ENCODE results near the gene PCK2. TPM values are rescaled to one million over a fixed set of nuclear protein-coding genes. Genes with fewer than 3 reads are reported as not detected.
A peak's percentile ranks its signal among the peaks of the same experiment; 100 is the strongest.

The PCK2 gene
- polyA plus RNA-seq, 1 donor from 2014 or later, result 1.2 TPM

DNA sequence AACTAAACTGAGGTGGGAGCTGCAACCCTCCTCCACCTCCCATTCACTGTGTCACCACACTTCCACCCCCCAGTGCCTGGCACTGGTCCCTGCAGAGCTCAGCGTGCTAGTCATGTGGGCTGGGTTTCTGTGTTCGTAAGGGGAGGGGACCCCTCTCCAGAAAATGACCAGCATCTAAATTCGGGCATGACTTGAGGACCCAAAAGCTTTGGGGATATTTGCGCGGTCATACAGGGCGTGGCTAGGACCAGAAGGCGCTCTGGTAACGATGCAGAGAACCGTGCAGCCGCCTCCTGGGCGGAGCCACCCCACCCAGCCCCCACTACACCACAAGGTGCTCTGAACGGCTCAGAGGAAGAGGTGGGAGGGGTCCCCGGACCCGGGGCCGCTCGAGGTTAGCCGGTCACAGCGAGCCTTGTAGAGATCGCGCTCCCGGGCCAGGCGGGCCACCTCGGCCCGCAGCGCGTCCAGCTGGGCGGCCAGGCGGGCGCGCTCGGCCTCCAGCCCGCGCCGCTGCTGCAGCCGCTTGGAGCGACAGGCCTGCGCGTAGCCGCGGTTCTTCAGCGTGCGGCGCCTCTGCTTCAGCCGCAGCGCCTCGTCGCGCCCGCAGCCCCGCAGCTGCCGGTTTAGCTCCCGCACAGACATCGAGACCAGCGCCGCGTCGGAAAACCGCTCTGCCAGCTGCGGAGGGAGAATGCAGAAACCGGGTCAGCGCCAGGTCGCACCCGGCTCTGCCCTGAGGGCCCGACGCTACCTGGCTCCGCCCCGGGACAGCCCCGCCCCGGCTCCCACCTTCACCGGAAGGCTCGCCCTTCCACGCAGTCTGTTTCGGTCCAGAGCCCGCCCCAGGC lies 13.0 kb upstream of the PCK2 start:
- Histone ChIP-seq H3K27ac (ENCODE audit: low read length) (peak overlapping the region; percentile 79), H3K9ac (ENCODE audit: low read length) (peak overlapping the region; percentile 71), H2AFZ (ENCODE audit: low read depth, low read length) (peak overlapping the region; percentile 54)

DNA sequence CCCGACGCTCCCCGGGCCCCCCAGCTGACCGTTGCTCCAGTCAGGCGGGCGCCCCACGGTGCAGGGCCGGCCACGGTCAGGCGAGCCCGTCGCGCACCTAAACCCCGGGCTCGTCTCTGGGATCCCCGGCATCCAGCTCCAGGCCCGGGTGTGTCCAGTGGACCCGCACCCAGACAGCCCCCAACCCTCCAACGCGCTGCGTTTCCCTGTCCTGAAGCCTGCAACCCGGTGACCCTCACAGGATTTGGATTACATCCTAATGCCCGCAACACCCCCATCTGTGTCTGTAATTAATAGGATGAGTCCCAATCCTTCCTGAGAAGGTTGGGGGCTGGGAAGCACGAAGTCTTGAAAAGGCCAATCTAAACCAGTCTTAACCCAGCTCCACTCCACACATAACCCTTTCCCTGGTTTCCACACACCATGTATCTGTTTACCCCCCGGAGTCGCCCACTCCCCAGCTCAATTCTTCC lies 12.3 kb upstream of the PCK2 start:
- Histone ChIP-seq H3K4me2 (ENCODE audit: low read length) (no peak overlapping the region), H2AFZ (ENCODE audit: low read depth, low read length) (peak overlapping the region; percentile 45), H3K27me3 (ENCODE audit: insufficient read depth, low read depth, low read length) (no peaks in the 10 kb centered on the region), H3K9me3 (ENCODE audit: low read length) (no peaks in the 10 kb centered on the region), H3K9me2 (ENCODE audit: insufficient read depth, low read length) (no peaks in the 10 kb centered on the region), H3K9ac (ENCODE audit: low read length) (peak overlapping the region; percentile 71), H3K79me2 (replicated peaks; ENCODE audit: insufficient read depth, low read length) (no peaks in the 10 kb centered on the region), H4K20me1 (ENCODE audit: insufficient read depth) (no peaks in the 10 kb centered on the region), H3K27ac (ENCODE audit: low read length) (peak overlapping the region; percentile 79), H3F3A (ENCODE audit: insufficient read depth, low read length, poor library complexity, severe bottlenecking) (peaks cover 3% of the 10 kb centered on the region), H3K36me3 (ENCODE audit: insufficient read depth, low read length) (no peaks in the 10 kb centered on the region), H3K4me3 (ENCODE audit: low read length) (peak overlapping the region; percentile 68)
- TF ChIP-seq SMC3 (conservative IDR thresholded peaks at IDR 0.05; ENCODE audit: poor library complexity), result no peak
- no peak for TF ChIP-seq TAF1 (IDR thresholded peaks at IDR 0.05; ENCODE audit: low read depth)
- no peak for TF ChIP-seq EP300 (conservative IDR thresholded peaks at IDR 0.05; ENCODE audit: poor library complexity, severe bottlenecking)
- TF ChIP-seq, protein P1, sequence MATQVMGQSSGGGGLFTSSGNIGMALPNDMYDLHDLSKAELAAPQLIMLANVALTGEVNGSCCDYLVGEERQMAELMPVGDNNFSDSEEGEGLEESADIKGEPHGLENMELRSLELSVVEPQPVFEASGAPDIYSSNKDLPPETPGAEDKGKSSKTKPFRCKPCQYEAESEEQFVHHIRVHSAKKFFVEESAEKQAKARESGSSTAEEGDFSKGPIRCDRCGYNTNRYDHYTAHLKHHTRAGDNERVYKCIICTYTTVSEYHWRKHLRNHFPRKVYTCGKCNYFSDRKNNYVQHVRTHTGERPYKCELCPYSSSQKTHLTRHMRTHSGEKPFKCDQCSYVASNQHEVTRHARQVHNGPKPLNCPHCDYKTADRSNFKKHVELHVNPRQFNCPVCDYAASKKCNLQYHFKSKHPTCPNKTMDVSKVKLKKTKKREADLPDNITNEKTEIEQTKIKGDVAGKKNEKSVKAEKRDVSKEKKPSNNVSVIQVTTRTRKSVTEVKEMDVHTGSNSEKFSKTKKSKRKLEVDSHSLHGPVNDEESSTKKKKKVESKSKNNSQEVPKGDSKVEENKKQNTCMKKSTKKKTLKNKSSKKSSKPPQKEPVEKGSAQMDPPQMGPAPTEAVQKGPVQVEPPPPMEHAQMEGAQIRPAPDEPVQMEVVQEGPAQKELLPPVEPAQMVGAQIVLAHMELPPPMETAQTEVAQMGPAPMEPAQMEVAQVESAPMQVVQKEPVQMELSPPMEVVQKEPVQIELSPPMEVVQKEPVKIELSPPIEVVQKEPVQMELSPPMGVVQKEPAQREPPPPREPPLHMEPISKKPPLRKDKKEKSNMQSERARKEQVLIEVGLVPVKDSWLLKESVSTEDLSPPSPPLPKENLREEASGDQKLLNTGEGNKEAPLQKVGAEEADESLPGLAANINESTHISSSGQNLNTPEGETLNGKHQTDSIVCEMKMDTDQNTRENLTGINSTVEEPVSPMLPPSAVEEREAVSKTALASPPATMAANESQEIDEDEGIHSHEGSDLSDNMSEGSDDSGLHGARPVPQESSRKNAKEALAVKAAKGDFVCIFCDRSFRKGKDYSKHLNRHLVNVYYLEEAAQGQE (IDR thresholded peaks at IDR 0.05; ENCODE audit: borderline replicate concordance), result no peak
- TF ChIP-seq EZH2 (IDR thresholded peaks at IDR 0.05; ENCODE audit: borderline replicate concordance, insufficient read depth, low read length, poor library complexity, severe bottlenecking), result no peak
- TF ChIP-seq, protein P2, sequence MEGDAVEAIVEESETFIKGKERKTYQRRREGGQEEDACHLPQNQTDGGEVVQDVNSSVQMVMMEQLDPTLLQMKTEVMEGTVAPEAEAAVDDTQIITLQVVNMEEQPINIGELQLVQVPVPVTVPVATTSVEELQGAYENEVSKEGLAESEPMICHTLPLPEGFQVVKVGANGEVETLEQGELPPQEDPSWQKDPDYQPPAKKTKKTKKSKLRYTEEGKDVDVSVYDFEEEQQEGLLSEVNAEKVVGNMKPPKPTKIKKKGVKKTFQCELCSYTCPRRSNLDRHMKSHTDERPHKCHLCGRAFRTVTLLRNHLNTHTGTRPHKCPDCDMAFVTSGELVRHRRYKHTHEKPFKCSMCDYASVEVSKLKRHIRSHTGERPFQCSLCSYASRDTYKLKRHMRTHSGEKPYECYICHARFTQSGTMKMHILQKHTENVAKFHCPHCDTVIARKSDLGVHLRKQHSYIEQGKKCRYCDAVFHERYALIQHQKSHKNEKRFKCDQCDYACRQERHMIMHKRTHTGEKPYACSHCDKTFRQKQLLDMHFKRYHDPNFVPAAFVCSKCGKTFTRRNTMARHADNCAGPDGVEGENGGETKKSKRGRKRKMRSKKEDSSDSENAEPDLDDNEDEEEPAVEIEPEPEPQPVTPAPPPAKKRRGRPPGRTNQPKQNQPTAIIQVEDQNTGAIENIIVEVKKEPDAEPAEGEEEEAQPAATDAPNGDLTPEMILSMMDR (IDR thresholded peaks at IDR 0.05; ENCODE audit: poor library complexity, severe bottlenecking), result no peak
- no peak for TF ChIP-seq MXI1 (conservative IDR thresholded peaks at IDR 0.05; ENCODE audit: poor library complexity, severe bottlenecking)
- no peak for TF ChIP-seq RAD21 (conservative IDR thresholded peaks at IDR 0.05)
- no peak for TF ChIP-seq POLR2AphosphoS5 (IDR thresholded peaks at IDR 0.05)

More for the DNA sequence above, 13.0 kb upstream of the PCK2 start:
- H3K79me2 ChIP-seq (replicated peaks; ENCODE audit: insufficient read depth, low read length), result no peaks in the 10 kb centered on the region
- no peaks in the 10 kb centered on the region for H3K36me3 ChIP-seq (ENCODE audit: insufficient read depth, low read length)
- TF ChIP-seq MXI1 (conservative IDR thresholded peaks at IDR 0.05; ENCODE audit: poor library complexity, severe bottlenecking), result peak; percentile 57
- peak; percentile 38 for TF ChIP-seq POLR2AphosphoS5 (IDR thresholded peaks at IDR 0.05)
- TF ChIP-seq TAF1 (IDR thresholded peaks at IDR 0.05; ENCODE audit: low read depth), result no peak
- no peak for TF ChIP-seq EZH2 (IDR thresholded peaks at IDR 0.05; ENCODE audit: borderline replicate concordance, insufficient read depth, low read length, poor library complexity, severe bottlenecking)
- no peak for TF ChIP-seq EP300 (conservative IDR thresholded peaks at IDR 0.05; ENCODE audit: poor library complexity, severe bottlenecking)
- peak; percentile 37 for TF ChIP-seq RAD21 (conservative IDR thresholded peaks at IDR 0.05)
- TF ChIP-seq, protein P1 (IDR thresholded peaks at IDR 0.05; ENCODE audit: borderline replicate concordance), result peak; percentile 52
- peak; percentile 32 for TF ChIP-seq SMC3 (conservative IDR thresholded peaks at IDR 0.05; ENCODE audit: poor library complexity)
- peak overlapping the region; percentile 68 for H3K4me3 ChIP-seq (ENCODE audit: low read length)
- H3F3A ChIP-seq (ENCODE audit: insufficient read depth, low read length, poor library complexity, severe bottlenecking), result peaks cover 3% of the 10 kb centered on the region
- no peaks in the 10 kb centered on the region for H3K27me3 ChIP-seq (ENCODE audit: insufficient read depth, low read depth, low read length)
- peak overlapping the region; percentile 77 for H3K4me2 ChIP-seq (ENCODE audit: low read length)
- no peaks in the 10 kb centered on the region for H4K20me1 ChIP-seq (ENCODE audit: insufficient read depth)
- H3K9me3 ChIP-seq (ENCODE audit: low read length), result no peaks in the 10 kb centered on the region
- no peaks in the 10 kb centered on the region for H3K9me2 ChIP-seq (ENCODE audit: insufficient read depth, low read length)

All from neural cell (in vitro differentiated cells).